Body of pancreas (tissue), 4 donors: ENCODE data around the gene MLLT10.

Experiments
- CTCF ChIP-seq, 7 experiments: fragments of 450-650 bp in 4 of 7; fragments of 200-600 bp in 3 of 7; sonication (generic) in 3 of 7; IDR thresholded peaks; one replicate each; pipeline ENCODE4 v1.5.1; 2016 to 2019; ENCODE audit warnings: antibody characterized with exemption in 7 of 7
- POLR2A ChIP-seq, 3 donors: fragments of 450-650 bp; IDR thresholded peaks; one replicate each; pipeline ENCODE4 v1.6.1; 2016; ENCODE audit warnings: antibody characterized with exemption in 3 of 3, mild to moderate bottlenecking in 2 of 3

GRCh38 chr10:21488957-21489446, 45.0 kb upstream of the MLLT10 start:
- TF ChIP-seq CTCF (IDR thresholded peaks at IDR 0.05) (no peak), POLR2A (IDR thresholded peaks at IDR 0.05) (no peak)
